ENCODE measurements around the gene GPD1L. TPM values are rescaled to one million over a fixed set of nuclear protein-coding genes. Genes with fewer than 3 reads are reported as not detected.

GPD1L gene
- total and polyA plus RNA-seq, 2 of the 13 experiments (the other 11 are each of a cell fraction or from before 2014, with no cell fraction given): 4.9 to 13.7 TPM

DNA sequence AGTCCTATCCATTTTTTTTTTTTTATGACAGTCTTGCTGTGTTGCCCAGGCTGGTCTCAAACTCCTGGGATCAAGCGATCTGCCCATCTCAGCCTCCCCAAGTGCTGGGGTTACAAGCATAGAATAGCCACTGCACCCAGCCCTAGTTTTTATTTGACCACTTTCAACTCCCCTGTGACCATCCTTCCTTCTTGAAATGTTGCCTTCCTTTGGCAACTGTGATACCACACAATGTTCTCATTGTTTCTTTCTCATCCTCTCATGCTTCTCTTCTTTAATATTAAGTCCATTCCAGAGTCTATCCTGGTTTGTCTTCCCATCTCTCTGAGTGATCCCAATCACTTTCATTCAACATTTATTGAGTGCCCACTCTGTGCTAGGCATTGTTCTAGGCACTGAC, 7.9 kb upstream of the GPD1L start (continued):
- TF ChIP-seq, protein P1, sequence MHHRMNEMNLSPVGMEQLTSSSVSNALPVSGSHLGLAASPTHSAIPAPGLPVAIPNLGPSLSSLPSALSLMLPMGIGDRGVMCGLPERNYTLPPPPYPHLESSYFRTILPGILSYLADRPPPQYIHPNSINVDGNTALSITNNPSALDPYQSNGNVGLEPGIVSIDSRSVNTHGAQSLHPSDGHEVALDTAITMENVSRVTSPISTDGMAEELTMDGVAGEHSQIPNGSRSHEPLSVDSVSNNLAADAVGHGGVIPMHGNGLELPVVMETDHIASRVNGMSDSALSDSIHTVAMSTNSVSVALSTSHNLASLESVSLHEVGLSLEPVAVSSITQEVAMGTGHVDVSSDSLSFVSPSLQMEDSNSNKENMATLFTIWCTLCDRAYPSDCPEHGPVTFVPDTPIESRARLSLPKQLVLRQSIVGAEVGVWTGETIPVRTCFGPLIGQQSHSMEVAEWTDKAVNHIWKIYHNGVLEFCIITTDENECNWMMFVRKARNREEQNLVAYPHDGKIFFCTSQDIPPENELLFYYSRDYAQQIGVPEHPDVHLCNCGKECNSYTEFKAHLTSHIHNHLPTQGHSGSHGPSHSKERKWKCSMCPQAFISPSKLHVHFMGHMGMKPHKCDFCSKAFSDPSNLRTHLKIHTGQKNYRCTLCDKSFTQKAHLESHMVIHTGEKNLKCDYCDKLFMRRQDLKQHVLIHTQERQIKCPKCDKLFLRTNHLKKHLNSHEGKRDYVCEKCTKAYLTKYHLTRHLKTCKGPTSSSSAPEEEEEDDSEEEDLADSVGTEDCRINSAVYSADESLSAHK (CRISPR knock-in tag; IDR thresholded peaks at IDR 0.05; ENCODE audit: borderline replicate concordance): no peak
- TF ChIP-seq ZBTB7B (CRISPR knock-in tag; IDR thresholded peaks at IDR 0.05): no peak
- TF ChIP-seq FOXA1 (IDR thresholded peaks at IDR 0.05): no peak
- no peak for TF ChIP-seq FOXA1 (CRISPR knock-in tag; IDR thresholded peaks at IDR 0.05)
- TF ChIP-seq, protein P2, sequence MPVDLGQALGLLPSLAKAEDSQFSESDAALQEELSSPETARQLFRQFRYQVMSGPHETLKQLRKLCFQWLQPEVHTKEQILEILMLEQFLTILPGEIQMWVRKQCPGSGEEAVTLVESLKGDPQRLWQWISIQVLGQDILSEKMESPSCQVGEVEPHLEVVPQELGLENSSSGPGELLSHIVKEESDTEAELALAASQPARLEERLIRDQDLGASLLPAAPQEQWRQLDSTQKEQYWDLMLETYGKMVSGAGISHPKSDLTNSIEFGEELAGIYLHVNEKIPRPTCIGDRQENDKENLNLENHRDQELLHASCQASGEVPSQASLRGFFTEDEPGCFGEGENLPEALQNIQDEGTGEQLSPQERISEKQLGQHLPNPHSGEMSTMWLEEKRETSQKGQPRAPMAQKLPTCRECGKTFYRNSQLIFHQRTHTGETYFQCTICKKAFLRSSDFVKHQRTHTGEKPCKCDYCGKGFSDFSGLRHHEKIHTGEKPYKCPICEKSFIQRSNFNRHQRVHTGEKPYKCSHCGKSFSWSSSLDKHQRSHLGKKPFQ (CRISPR knock-in tag; IDR thresholded peaks at IDR 0.05; ENCODE audit: insufficient replicate concordance): no peak
- TF ChIP-seq RNF2 (conservative IDR thresholded peaks at IDR 0.05; ENCODE audit: low read depth): no peak
- TF ChIP-seq, protein P3, sequence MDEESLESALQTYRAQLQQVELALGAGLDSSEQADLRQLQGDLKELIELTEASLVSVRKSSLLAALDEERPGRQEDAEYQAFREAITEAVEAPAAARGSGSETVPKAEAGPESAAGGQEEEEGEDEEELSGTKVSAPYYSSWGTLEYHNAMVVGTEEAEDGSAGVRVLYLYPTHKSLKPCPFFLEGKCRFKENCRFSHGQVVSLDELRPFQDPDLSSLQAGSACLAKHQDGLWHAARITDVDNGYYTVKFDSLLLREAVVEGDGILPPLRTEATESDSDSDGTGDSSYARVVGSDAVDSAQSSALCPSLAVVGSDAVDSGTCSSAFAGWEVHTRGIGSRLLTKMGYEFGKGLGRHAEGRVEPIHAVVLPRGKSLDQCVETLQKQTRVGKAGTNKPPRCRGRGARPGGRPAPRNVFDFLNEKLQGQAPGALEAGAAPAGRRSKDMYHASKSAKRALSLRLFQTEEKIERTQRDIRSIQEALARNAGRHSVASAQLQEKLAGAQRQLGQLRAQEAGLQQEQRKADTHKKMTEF (CRISPR knock-in tag; IDR thresholded peaks at IDR 0.05): no peak
- no peak for TF ChIP-seq NPAS2 (CRISPR knock-in tag; IDR thresholded peaks at IDR 0.05; ENCODE audit: borderline replicate concordance)
- TF ChIP-seq, protein P4, sequence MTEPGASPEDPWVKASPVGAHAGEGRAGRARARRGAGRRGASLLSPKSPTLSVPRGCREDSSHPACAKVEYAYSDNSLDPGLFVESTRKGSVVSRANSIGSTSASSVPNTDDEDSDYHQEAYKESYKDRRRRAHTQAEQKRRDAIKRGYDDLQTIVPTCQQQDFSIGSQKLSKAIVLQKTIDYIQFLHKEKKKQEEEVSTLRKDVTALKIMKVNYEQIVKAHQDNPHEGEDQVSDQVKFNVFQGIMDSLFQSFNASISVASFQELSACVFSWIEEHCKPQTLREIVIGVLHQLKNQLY (CRISPR knock-in tag; IDR thresholded peaks at IDR 0.05): no peak
- TF ChIP-seq CCAR2 (optimal IDR thresholded peaks at IDR 0.05; ENCODE audit: low read depth, low read length): no peak
- TF ChIP-seq MED13 (CRISPR knock-in tag; IDR thresholded peaks at IDR 0.05): no peak
- no peak for TF ChIP-seq SETDB1 (CRISPR knock-in tag; IDR thresholded peaks at IDR 0.05; ENCODE audit: borderline replicate concordance)
- TF ChIP-seq ZNF430 (CRISPR knock-in tag; IDR thresholded peaks at IDR 0.05): no peak
- TF ChIP-seq ZNF225 (CRISPR knock-in tag; IDR thresholded peaks at IDR 0.05): no peak
- TF ChIP-seq, protein P5, sequence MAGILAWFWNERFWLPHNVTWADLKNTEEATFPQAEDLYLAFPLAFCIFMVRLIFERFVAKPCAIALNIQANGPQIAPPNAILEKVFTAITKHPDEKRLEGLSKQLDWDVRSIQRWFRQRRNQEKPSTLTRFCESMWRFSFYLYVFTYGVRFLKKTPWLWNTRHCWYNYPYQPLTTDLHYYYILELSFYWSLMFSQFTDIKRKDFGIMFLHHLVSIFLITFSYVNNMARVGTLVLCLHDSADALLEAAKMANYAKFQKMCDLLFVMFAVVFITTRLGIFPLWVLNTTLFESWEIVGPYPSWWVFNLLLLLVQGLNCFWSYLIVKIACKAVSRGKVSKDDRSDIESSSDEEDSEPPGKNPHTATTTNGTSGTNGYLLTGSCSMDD (CRISPR knock-in tag; IDR thresholded peaks at IDR 0.05): no peak
